Adrenal gland (tissue), 12 donors: Measurements from ENCODE around the gene COL18A1. TPM values are rescaled to one million over a fixed set of nuclear protein-coding genes. Genes with fewer than 3 reads are reported as not detected.
A peak's percentile ranks its signal among the peaks of the same experiment; 100 is the strongest.

Experiments used
- DNase-seq, 7 donors: peaks; one replicate each; pipeline ENCODE4 v3.0.0-alpha.2; 2019 to 2020
- H3K27ac ChIP-seq, 5 donors: fragments of 200-600 bp; sonication (generic) in 4 of 5; 1 replicate in 3 of 5; 2 replicates in 2 of 5; pipeline versions ENCODE4 v1.5.1 to v1.8.0; 2016 to 2020; ENCODE audit warnings: mild to moderate bottlenecking in 1 of 5
- H3K27me3 ChIP-seq: fragments of 200-600 bp; 2 replicates; pipeline ENCODE4 v1.8.0; 2021
- H3K36me3 ChIP-seq, 2 donors: fragments of 200-600 bp; replicated peaks in 1 of 2; 1 replicate in 1 of 2; 2 replicates in 1 of 2; pipeline versions ENCODE4 v1.5.1 to v1.8.0; 2018 to 2022
- H3K4me1 ChIP-seq, 2 donors: fragments of 200-600 bp; replicated peaks in 1 of 2; 1 replicate in 1 of 2; 2 replicates in 1 of 2; pipeline versions ENCODE4 v1.5.1 to v1.8.0; 2018 to 2021
- H3K4me3 ChIP-seq, 4 donors: fragments of 200-600 bp; sonication (generic) in 3 of 4; one replicate each; pipeline ENCODE4 v1.5.1; 2016 to 2018
- H3K9me3 ChIP-seq, 3 donors: fragments of 200-600 bp; sonication (generic) in 1 of 3; replicated peaks in 1 of 3; 1 replicate in 2 of 3; 2 replicates in 1 of 3; pipeline versions ENCODE4 v1.5.1 to v1.8.0; 2016 to 2021
- CTCF ChIP-seq, 6 experiments: fragments of 450-650 bp in 4 of 6; fragments of 200-600 bp in 2 of 6; sonication (generic) in 1 of 6; IDR thresholded peaks; 1 replicate in 5 of 6; 2 replicates in 1 of 6; pipeline versions ENCODE4 v1.5.1 to v1.8.0; 2016 to 2021; ENCODE audit warnings: antibody characterized with exemption in 6 of 6, mild to moderate bottlenecking in 2 of 6, moderate library complexity in 1 of 6
- POLR2A ChIP-seq, 2 donors: fragments of 450-650 bp; IDR thresholded peaks; one replicate each; pipeline ENCODE4 v1.6.1; 2017; ENCODE audit warnings: antibody characterized with exemption in 2 of 2, mild to moderate bottlenecking in 2 of 2, moderate library complexity in 1 of 2
- WGBS, 4 donors: extraction: QIAGEN DNeasy Blood & Tissue Kit in 2 of 4; methylation state at CpG; one replicate each; pipeline versions ENCODE4 v1.1.5 to v1.1.7; 2013 to 2017; 5-methylcytosine and 5-hydroxymethylcytosine counted together
- intact Hi-C, 2 donors: fragments of 100-400 bp; cut with DNase I; formaldehyde crosslinking; loops; one replicate each; pipeline versions ENCODE4 v1.14.1 to v1.15.0; 2022 to 2023
- polyA plus RNA-seq, 3 donors: library from polyadenylated mRNA; stranded (reverse); fragments of 200-250 nt in 2 of 3; fragments of 350-450 nt in 1 of 3; fragmentation: Illumina TruSeq in 1 of 3; extraction: RNeasy Lipid Tissue Mini Kit (QIAGEN cat#74804) in 1 of 3; gene quantifications; one replicate each; pipeline ENCODE4 v1.2.3, GENCODE V29; 2013 to 2014
- total RNA-seq, 9 donors: library from RNA; depleted of rRNA in 4 of 9; stranded (reverse); fragments of >200 nt in 4 of 9; fragments of 120-200 nt in 1 of 9; fragmentation: NEBNext Ultra II Directional in 1 of 9; extraction: Animal tissue kit (Norgen Biotek cat#: 25700) in 1 of 9; gene quantifications; one replicate each; pipeline versions ENCODE4 v1.1.0 to v1.2.4, GENCODE V29; 2013 to 2023
- donor health status: healthy with polysubstance abuse.
- donor health status: Bipolar disorder and iron deficiency.
- donor health status: DM: yes; HTN: yes; CAD: no.
- donor health status: DM: no; HTN: no; CAD: no.
- donor health status: DM: no; HTN: no; CAD: no.
- donor health status: DM: yes; HTN: yes; CAD: no.

COL18A1 gene
- total and polyA plus RNA-seq, 12 donors: 10.9 to 244 (median 141) TPM

DNA sequence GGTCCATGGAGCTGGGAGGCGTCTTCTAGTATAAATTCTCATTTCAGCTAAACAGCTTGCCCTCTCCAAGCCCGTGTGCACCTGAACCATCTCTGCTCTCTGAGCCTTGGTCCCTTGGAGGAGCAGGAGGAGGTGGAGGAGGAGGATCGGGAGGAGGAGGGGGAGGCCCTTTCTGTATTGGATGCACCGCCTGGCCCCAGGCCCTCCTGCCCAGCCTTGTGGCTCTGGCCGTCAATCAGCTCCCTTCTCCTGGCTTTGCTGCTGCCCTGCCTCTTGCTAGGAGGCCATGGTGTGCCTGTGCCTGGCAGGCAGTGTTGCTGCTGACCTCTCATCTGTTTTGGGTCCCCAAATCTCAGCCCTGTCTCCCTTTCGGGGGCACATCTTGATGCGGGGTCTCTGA is 9.0 kb downstream of the COL18A1 start:
- Histone ChIP-seq H3K27ac (peak overlapping the region in 2 of 5 donors; percentile 71 to 86), H3K4me3 (no peak overlapping the region), H3K9me3 (no peaks in the 10 kb centered on the region), H3K27me3 (no peaks in the 10 kb centered on the region), H3K36me3 (no peaks in the 10 kb centered on the region), H3K4me1 (peaks cover 0 to 45% of the 10 kb centered on the region in 2 donors)
- DNase-seq: peak in 3 of 7 donors; percentile 13 to 24 (median 22)
- intact Hi-C loops: no loop called here
- no peak for TF ChIP-seq POLR2A (IDR thresholded peaks at IDR 0.05)
- no peak for TF ChIP-seq CTCF (IDR thresholded peaks at IDR 0.05)
- WGBS, 4 donors: 70 to 85% (median 78%) methylated on average over 2 to 7 of the region's 7 CpGs

- peak overlapping the region in 2 of 5 donors; percentile 71 to 86 for H3K27ac ChIP-seq
- peak in 3 of 7 donors; percentile 6 to 18 (median 16) for DNase-seq
- intact Hi-C loops: no loop called here
- H3K4me1 ChIP-seq: peaks cover 0 to 41% of the 10 kb centered on the region in 2 donors
- TF ChIP-seq CTCF (IDR thresholded peaks at IDR 0.05) (no peak), POLR2A (IDR thresholded peaks at IDR 0.05) (no peak)
- no peak overlapping the region for H3K4me3 ChIP-seq
- H3K36me3 ChIP-seq: no peaks in the 10 kb centered on the region
- no peaks in the 10 kb centered on the region for H3K9me3 ChIP-seq
- WGBS, 4 donors: 92 to 94% (median 93%) methylated on average over 16 to 25 of the region's 25 CpGs
- H3K27me3 ChIP-seq: no peaks in the 10 kb centered on the region
Measured at GRCh38 chr21:45414396-45415187, 9.6 kb downstream of the COL18A1 start.

- H3K4me3 ChIP-seq: no peak overlapping the region
- intact Hi-C loops: no loop called here
- DNase-seq: peak in 3 of 7 donors; percentile 8 to 22 (median 14)
- no peaks in the 10 kb centered on the region for H3K9me3 ChIP-seq
- no peaks in the 10 kb centered on the region for H3K36me3 ChIP-seq
- no peaks in the 10 kb centered on the region for H3K27me3 ChIP-seq
- TF ChIP-seq CTCF (IDR thresholded peaks at IDR 0.05) (no peak), POLR2A (IDR thresholded peaks at IDR 0.05) (no peak)
- peaks cover 7 to 41% of the 10 kb centered on the region in 2 donors for H3K4me1 ChIP-seq
- WGBS, 4 donors: 90 to 92% (median 92%) methylated on average over 21 to 32 of the region's 32 CpGs
- peak overlapping the region in 1 of 5 donors; percentile 17 for H3K27ac ChIP-seq
Measured at GRCh38 chr21:45415188-45415942, 10.4 kb downstream of the COL18A1 start.

GRCh38 chr21:45415943-45416611 is 11.1 kb downstream of the COL18A1 start:
- Histone ChIP-seq H3K36me3 (no peaks in the 10 kb centered on the region), H3K4me3 (no peak overlapping the region), H3K27ac (peak overlapping the region in 1 of 5 donors; percentile 17), H3K27me3 (no peaks in the 10 kb centered on the region), H3K4me1 (peaks cover 13 to 48% of the 10 kb centered on the region in 2 donors), H3K9me3 (no peaks in the 10 kb centered on the region)
- WGBS, 4 donors: 69 to 76% (median 75%) methylated on average over 6 to 25 of the region's 25 CpGs
- intact Hi-C loops: no loop called here
- TF ChIP-seq POLR2A (IDR thresholded peaks at IDR 0.05) (no peak), CTCF (IDR thresholded peaks at IDR 0.05) (no peak)
- peak in 3 of 7 donors; percentile 22 to 31 (median 26) for DNase-seq
